Measurements from ENCODE around the gene TMEM235. TPM values are rescaled to one million over a fixed set of nuclear protein-coding genes. Genes with fewer than 3 reads are reported as not detected.
A peak's percentile ranks its signal among the peaks of the same experiment; 100 is the strongest.

Gene TMEM235
- total and polyA plus RNA-seq, 10 donors: not detected

DNA sequence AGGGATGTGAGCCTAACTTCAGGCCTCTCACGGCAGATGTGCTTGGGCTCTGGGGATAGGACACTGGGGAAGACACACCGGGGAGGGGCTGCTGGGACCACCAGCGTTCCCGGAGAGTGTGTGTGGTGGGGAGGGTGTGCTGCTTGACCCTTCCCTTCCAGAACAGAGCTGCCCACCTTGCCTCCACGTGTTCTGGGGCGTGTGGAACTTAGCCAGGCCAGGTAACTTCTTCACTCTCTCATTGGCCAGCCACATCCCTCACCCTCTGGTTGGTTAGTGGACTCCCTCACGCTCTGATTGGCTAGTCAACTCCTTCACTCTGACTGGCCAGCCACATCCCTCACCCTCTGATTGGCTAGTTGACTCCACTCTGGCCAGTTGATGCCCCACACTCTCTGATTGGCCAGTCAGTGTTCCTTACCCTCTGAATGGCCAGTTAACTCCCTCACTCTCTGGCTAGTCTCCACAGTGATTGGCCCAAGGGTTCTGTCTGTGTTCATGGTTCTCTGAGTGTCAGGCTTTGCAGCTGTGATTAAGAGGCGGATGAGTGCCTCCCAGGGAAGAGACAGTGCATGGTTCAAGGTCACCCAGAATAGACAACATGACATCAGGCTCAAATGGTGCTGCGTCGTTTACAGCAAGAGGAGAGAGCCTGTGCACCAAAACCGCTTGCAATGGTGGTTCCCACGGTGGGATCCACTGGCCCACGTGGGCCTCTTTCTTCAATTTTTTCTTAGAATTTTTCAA, 10.0 kb downstream of the TMEM235 start:
- Histone ChIP-seq H3K27me3 (replicated peaks in 1 of 7) (no peaks in the 10 kb centered on the region), H3K4me3 (no peak overlapping the region), H3K4me1 (peaks cover 3 to 40% (median 15%) of the 10 kb centered on the region in 6 donors), H3K36me3 (no peaks in the 10 kb centered on the region), H3K27ac (no peak overlapping the region), H3K9me3 (no peaks in the 10 kb centered on the region)
- DNase-seq: no peak
- 74 to 91% (median 79%) methylated on average over 12 to 13 of the region's 13 CpGs for WGBS, 5 donors
- TF ChIP-seq POLR2AphosphoS5 (IDR thresholded peaks at IDR 0.05) (no peak), POLR2A (IDR thresholded peaks at IDR 0.05) (no peak)
- TF ChIP-seq, protein P1, sequence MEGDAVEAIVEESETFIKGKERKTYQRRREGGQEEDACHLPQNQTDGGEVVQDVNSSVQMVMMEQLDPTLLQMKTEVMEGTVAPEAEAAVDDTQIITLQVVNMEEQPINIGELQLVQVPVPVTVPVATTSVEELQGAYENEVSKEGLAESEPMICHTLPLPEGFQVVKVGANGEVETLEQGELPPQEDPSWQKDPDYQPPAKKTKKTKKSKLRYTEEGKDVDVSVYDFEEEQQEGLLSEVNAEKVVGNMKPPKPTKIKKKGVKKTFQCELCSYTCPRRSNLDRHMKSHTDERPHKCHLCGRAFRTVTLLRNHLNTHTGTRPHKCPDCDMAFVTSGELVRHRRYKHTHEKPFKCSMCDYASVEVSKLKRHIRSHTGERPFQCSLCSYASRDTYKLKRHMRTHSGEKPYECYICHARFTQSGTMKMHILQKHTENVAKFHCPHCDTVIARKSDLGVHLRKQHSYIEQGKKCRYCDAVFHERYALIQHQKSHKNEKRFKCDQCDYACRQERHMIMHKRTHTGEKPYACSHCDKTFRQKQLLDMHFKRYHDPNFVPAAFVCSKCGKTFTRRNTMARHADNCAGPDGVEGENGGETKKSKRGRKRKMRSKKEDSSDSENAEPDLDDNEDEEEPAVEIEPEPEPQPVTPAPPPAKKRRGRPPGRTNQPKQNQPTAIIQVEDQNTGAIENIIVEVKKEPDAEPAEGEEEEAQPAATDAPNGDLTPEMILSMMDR (IDR thresholded peaks at IDR 0.05 in 8 of 11, conservative IDR thresholded peaks at IDR 0.05 in 3 of 11): no peak
- intact Hi-C loops (cut with DNase I; ENCODE audit: low total_unique reads): no loop called here

DNA sequence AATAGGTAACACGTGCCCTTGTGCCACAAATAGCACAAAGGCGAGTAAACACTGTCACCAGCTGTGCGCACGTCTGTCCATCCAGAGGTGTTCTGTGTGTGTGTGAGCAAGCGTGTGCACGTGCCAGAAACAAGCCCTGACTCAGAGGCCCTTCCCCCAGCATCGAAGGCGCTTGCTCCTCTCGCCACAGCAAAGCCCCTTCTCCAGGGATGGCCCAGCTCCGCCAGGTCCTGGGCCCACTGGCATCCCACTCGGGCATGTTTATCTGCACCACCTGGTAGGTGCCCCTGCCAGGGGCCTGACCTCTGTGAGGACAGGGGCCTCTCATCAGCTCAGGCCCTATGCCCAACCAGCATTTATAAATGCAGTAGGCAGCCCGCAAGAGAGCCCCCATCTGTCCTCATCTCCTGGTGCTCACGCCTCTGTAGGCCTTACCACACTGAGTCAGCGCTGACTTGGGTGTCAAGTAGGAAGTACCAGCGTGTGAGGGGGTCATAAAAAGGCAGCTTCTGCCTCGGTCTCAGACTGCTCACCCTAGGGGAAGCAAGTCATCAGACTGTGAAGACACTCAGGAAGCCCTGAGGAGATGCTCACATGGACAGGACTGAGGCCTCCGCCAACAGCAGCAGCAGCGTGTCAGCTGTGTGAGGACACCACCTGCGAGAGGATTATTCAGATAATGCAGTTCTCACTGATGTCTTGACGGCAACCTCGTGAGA, 10.8 kb downstream of the TMEM235 start:
- H3K36me3 ChIP-seq: no peaks in the 10 kb centered on the region
- no peaks in the 10 kb centered on the region for H3K27me3 ChIP-seq (replicated peaks in 1 of 7)
- H3K4me1 ChIP-seq: peaks cover 3 to 35% (median 15%) of the 10 kb centered on the region in 6 donors
- no peak for DNase-seq
- no peak overlapping the region for H3K4me3 ChIP-seq
- intact Hi-C loops (cut with DNase I; ENCODE audit: low total_unique reads): no loop called here
- peak overlapping the region in 5 of 8 donors; percentile 20 to 54 (median 41) for H3K27ac ChIP-seq
- TF ChIP-seq POLR2AphosphoS5 (IDR thresholded peaks at IDR 0.05) (peak in 2 of 3 donors; percentile 46 to 60), POLR2A (IDR thresholded peaks at IDR 0.05) (no peak)
- WGBS, 5 donors: 66 to 79% (median 69%) methylated on average over 13 to 21 of the region's 21 CpGs
- H3K9me3 ChIP-seq: no peaks in the 10 kb centered on the region

DNA sequence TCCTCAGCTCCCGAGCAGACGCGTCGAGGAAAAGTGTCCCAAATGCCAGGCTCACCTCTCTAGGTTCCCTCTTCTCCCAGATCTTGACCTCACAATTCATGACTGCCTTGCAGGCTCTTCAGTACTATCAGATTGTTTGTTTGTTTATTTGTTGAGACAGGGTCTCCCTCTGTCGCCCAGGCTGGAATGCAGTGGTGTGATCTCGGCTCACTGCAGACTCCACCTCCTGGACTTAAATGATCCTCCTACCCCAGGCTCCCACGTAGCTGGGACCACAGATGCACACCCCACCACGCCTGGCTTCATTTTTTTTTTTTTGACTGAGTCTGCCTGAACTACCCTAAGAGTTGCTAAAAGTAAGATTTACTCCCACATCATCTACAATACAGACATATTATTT, 15.9 kb downstream of the TMEM235 start:
- 85 to 90% (median 89%) methylated on average over 8 of the region's 8 CpGs for WGBS, 5 donors
- TF ChIP-seq POLR2AphosphoS5 (IDR thresholded peaks at IDR 0.05) (no peak), POLR2A (IDR thresholded peaks at IDR 0.05) (no peak)
- TF ChIP-seq, protein P1 (IDR thresholded peaks at IDR 0.05 in 8 of 11, conservative IDR thresholded peaks at IDR 0.05 in 3 of 11): no peak
- intact Hi-C loops (cut with DNase I; ENCODE audit: low total_unique reads): no loop called here
- Histone ChIP-seq H3K4me1 (peaks cover 16 to 52% (median 28%) of the 10 kb centered on the region in 6 donors), H3K36me3 (no peaks in the 10 kb centered on the region), H3K27me3 (replicated peaks in 1 of 7) (no peaks in the 10 kb centered on the region), H3K27ac (peak overlapping the region in 2 of 8 donors; percentile 37 to 84), H3K4me3 (no peak overlapping the region), H3K9me3 (no peaks in the 10 kb centered on the region)
- DNase-seq: no peak

DNA sequence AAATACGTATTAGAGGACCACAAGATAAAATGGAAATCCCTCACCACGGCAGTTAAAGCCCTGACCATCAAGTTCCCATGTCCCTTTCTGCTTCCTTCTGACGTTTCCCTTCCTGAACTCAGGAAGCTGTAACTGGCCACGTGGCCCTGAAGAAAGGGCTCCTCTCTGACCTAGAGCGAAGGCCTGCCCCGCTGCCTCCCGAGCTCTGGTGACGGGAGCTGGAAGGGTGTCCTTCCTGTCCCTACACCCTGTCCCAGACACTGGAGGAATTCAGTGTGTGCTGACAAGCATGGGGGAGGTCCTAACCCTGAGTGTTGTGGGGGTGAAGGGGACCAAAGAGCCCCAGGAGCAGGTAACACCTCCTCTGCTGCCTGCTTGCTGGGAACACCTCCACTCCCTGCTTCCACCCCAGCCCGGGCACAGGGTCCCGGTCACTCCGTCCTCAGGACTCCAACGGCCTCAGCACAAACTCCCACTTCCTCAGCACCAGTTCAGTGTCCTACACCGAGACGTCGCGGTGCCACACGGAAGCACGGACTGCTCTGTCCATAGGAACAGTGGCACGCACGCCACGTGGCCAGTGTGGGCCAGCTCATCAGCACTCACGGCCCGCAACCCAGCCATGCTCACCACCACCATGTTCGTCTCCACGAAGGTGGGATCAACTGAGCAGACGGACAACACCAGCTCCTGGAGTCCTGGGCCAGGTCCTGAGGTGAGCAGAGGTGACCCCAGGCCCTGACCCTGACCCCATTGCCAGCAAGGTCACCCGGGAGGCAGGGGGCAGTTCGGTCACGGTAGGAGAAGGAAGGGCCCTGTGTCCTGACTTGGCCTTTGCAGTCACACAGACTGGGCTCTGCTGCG, 16.9 kb downstream of the TMEM235 start:
- H3K4me1 ChIP-seq: peaks cover 24 to 52% (median 30%) of the 10 kb centered on the region in 6 donors
- intact Hi-C loops (cut with DNase I; ENCODE audit: low total_unique reads): no loop called here
- WGBS, 5 donors: 78 to 82% (median 79%) methylated on average over 20 to 30 of the region's 30 CpGs
- TF ChIP-seq POLR2A (IDR thresholded peaks at IDR 0.05) (no peak), POLR2AphosphoS5 (IDR thresholded peaks at IDR 0.05) (peak in 2 of 3 donors; percentile 71 to 84)
- TF ChIP-seq, protein P1 (IDR thresholded peaks at IDR 0.05 in 8 of 11, conservative IDR thresholded peaks at IDR 0.05 in 3 of 11): no peak
- DNase-seq: no peak
- H3K27me3 ChIP-seq (replicated peaks in 1 of 7): no peaks in the 10 kb centered on the region
- H3K27ac ChIP-seq: peak overlapping the region in 2 of 8 donors; percentile 37 to 84
- H3K36me3 ChIP-seq: no peaks in the 10 kb centered on the region
- peak overlapping the region in 1 of 8 donors; percentile 50 for H3K4me3 ChIP-seq
- no peaks in the 10 kb centered on the region for H3K9me3 ChIP-seq
